BLaER1 treated with 17β-estradiol and CSF1 and Interleukin-3, amounts not matched to agents 10 nM and 100 nM (cell line): ENCODE data around the gene JAG2.
"Not testable (repeated sequence)": the region's sequence is repeated elsewhere in the genome, so short reads cannot be mapped to it uniquely, and the experiment has no call there.

Experiments
- H3K27ac ChIP-seq, 11 experiments: shearing (Covaris generic); formaldehyde crosslinking; 2 replicates each; pipeline ENCODE4 v1.8.1; 2022
- H3K27me3 ChIP-seq, 11 experiments: shearing (Covaris generic); formaldehyde crosslinking; 2 replicates each; pipeline ENCODE4 v1.8.1; 2022
- H3K36me3 ChIP-seq, 11 experiments: shearing (Covaris generic); formaldehyde crosslinking; 2 replicates each; pipeline ENCODE4 v1.8.1; 2022
- H3K4me1 ChIP-seq, 10 experiments: shearing (Covaris generic); formaldehyde crosslinking; 2 replicates each; pipeline ENCODE4 v1.8.1; 2022
- H3K4me2 ChIP-seq, 11 experiments: shearing (Covaris generic); formaldehyde crosslinking; 2 replicates each; pipeline ENCODE4 v1.8.1; 2022
- H3K4me3 ChIP-seq, 10 experiments: shearing (Covaris generic); formaldehyde crosslinking; 2 replicates each; pipeline ENCODE4 v1.8.1; 2022
- H3K9ac ChIP-seq, 11 experiments: shearing (Covaris generic); formaldehyde crosslinking; 2 replicates each; pipeline ENCODE4 v1.8.1; 2022
- H3K9me3 ChIP-seq, 11 experiments: shearing (Covaris generic); formaldehyde crosslinking; replicated peaks in 1 of 11; 2 replicates each; pipeline ENCODE4 v1.8.1; 2022
- H4K20me1 ChIP-seq, 11 experiments: shearing (Covaris generic); formaldehyde crosslinking; 2 replicates each; pipeline ENCODE4 v1.8.1; 2022
- Cebpa-rat ChIP-seq, 11 experiments: shearing (Covaris generic); IDR thresholded peaks; 2 replicates each; pipeline ENCODE4 v1.8.1; 2022

The JAG2 gene

DNA sequence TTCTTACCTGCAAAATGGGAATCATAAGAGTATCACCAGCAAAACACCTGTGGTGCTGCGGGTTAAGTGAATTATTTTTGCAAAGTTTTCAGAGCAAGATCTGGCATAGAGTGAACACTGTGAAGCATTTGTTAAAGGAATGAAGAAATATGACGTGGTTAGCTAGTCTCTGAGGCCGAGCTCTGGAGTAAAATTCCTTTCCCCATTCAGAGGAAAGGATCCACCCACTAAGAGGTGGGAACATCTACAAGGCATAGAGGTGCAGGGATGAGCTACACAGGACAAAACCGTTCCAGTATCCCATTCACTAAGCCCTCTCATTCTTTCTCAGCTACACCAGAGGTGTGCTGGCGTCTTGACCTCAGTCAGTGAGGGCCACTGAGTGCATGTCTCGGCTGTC, 48.5 kb downstream of the JAG2 start:
- Histone ChIP-seq H3K9me3 (peaks cover 24 to 31% (median 25%) of the 10 kb centered on the region in 11 experiments), H3K4me3 (no peak overlapping the region), H3K9ac (peak overlapping the region in 4 of 11 experiments; percentile 56 to 66 (median 60); a peak in 7 of 22 replicates), H3K4me1 (peaks cover 25 to 85% (median 75%) of the 10 kb centered on the region in 10 experiments), H4K20me1 (peaks cover 0 to 19% (median 0%) of the 10 kb centered on the region in 11 experiments; a peak in 1 of 22 replicates), H3K4me2 (peak overlapping the region in 9 of 11 experiments; percentile 70 to 92 (median 85); a peak in 17 of 22 replicates), H3K27me3 (no peaks in the 10 kb centered on the region; a peak in 1 of 22 replicates), H3K27ac (peak overlapping the region in 5 of 11 experiments; percentile 43 to 71 (median 50); a peak in 6 of 22 replicates), H3K36me3 (peaks cover 9 to 66% (median 21%) of the 10 kb centered on the region in 11 experiments; a peak in 21 of 22 replicates)
- TF ChIP-seq Cebpa-rat (IDR thresholded peaks at IDR 0.05) = no peak

DNA sequence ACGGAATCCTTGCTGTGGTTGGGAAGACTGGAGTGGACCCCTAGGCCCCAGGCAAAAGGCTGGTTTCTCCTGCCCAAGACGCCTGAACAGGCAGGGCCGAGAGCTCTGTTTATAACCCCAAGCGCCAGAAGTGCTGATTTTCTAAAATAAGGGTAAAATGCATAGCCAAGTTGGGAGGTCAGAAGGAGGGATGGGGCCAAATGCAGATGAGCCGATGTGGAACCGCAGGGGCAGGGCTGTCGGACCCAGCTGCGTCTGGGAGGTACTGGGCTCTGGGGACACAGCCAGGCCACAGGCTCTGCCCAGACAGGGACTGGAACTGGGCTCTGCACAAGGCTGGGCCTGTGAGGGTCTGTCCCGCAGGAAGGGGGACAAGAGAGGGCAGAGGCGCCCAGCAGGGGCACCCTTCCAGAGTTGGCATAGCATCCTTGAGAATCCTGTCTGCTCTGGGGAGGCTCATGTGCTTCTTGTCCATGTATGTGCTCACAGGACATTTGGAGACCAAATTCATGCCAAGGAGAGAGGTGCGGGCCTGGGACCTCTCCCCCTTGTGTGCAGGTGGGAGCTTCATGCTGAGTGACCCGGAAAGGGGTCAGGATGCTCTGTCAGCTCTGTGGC, 49.1 kb downstream of the JAG2 start:
- Histone ChIP-seq H4K20me1 (peaks cover 0 to 14% (median 0%) of the 10 kb centered on the region in 11 experiments; a peak in 1 of 22 replicates), H3K9me3 (peaks cover 24 to 34% (median 25%) of the 10 kb centered on the region in 11 experiments), H3K4me2 (peak overlapping the region; percentile 45 to 92 (median 84)), H3K9ac (peak overlapping the region in 6 of 11 experiments; percentile 23 to 66 (median 58); a peak in 11 of 22 replicates), H3K4me3 (peak overlapping the region in 3 of 10 experiments; percentile 5 to 32 (median 30); a peak in 3 of 20 replicates), H3K4me1 (peaks cover 20 to 85% (median 75%) of the 10 kb centered on the region in 10 experiments), H3K36me3 (peaks cover 9 to 69% (median 21%) of the 10 kb centered on the region in 11 experiments; a peak in 21 of 22 replicates), H3K27me3 (no peaks in the 10 kb centered on the region; a peak in 1 of 22 replicates), H3K27ac (peak overlapping the region in 7 of 11 experiments; percentile 7 to 71 (median 46); a peak in 12 of 22 replicates)
- TF ChIP-seq Cebpa-rat (IDR thresholded peaks at IDR 0.05) = no peak

DNA sequence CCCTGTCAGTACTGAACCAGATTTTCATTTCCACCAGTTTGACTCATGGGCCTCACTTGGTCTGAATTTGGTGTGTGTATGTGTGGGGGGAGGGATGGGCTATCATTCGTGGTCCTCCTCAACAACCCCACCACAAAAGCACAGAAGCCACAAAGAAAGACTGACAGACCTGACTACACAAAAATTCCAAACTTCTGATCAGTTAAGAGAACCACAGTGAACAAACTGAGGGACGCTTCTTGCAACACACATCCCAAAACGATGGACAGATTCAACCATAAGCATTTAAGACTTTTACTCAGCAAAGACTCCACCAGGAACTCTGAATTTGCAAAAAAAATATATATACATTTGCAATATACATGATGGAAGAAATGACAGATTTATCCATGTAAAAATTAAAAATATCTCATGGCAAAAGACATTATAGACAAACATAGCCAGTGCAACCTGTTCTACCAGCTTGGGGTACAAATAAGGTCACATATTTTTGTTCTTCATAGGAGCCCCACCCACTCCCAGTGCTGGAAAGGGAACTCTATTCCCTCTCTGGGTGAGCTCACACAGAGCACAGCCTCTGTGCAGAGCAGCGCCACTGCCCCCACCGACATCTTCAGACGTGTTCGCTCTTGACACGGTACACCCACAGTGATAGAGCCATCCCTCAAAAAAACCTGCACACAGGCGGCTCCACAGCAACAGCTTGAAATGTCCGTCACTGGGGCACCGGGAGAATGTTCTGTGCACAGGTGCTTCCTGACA, 49.7 kb downstream of the JAG2 start:
- Histone ChIP-seq H3K27me3 (no peaks in the 10 kb centered on the region), H3K4me1 (peaks cover 13 to 80% (median 69%) of the 10 kb centered on the region in 10 experiments), H3K9me3 (peaks cover 24 to 37% (median 27%) of the 10 kb centered on the region in 11 experiments), H3K27ac (peak overlapping the region in 6 of 11 experiments; percentile 37 to 71 (median 48); a peak in 12 of 22 replicates), H3K9ac (peak overlapping the region in 6 of 11 experiments; percentile 23 to 66 (median 58); a peak in 11 of 22 replicates), H3K4me3 (peak overlapping the region in 3 of 10 experiments; percentile 5 to 32 (median 30); a peak in 3 of 20 replicates), H3K4me2 (peak overlapping the region; percentile 45 to 92 (median 84)), H4K20me1 (0 out of 22 replicates have a peak, but pooled peaks cover 0 to 8% (median 0%) of the 10 kb centered on the region in 11 experiments), H3K36me3 (peaks cover 9 to 67% (median 21%) of the 10 kb centered on the region in 11 experiments; a peak in 21 of 22 replicates)
- TF ChIP-seq Cebpa-rat (IDR thresholded peaks at IDR 0.05) = no peak

DNA sequence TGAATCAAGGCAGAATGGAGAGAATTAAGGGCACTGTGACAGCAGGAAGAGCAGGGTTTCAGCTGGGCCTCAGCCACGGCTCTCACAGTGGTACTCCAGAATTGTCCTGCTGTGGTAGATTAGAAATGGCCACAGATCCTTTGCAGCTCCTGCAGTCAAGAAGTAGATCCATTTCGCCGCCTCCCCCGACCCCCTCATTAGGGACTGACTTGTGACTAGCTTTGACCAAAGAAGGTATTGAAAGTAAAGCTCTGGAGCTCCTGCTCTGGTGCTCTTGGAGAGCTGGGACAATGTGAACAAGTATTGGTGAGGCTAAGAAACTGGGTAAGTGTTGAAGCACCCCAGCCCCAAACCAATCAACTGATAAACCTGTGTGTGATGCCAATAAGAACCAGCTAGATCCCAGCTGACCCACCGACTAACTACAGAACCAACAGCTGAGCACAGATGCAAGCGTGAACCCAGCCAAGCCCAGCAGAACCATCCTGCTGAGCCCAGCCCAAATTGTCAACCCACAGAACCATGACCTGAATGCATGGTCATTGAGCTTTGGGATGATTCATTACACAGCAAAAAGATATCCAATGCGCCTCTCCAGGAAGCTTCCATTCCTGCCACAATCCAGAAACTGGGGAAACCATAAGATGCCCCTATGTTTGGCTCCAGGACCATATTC, 50.7 kb downstream of the JAG2 start:
- H3K9me3 ChIP-seq = peaks cover 23 to 39% (median 28%) of the 10 kb centered on the region in 11 experiments
- no peak overlapping the region for H3K4me3 ChIP-seq
- H3K27ac ChIP-seq = peak overlapping the region in 5 of 11 experiments; percentile 22 to 65 (median 43); a peak in 7 of 22 replicates
- H3K4me2 ChIP-seq = peak overlapping the region in 9 of 11 experiments; percentile 70 to 92 (median 85); a peak in 17 of 22 replicates
- H3K27me3 ChIP-seq = no peaks in the 10 kb centered on the region
- H3K4me1 ChIP-seq = peaks cover 12 to 74% (median 63%) of the 10 kb centered on the region in 10 experiments
- peaks cover 9 to 63% (median 21%) of the 10 kb centered on the region in 11 experiments; a peak in 21 of 22 replicates for H3K36me3 ChIP-seq
- no peak for TF ChIP-seq Cebpa-rat (IDR thresholded peaks at IDR 0.05)
- H3K9ac ChIP-seq = no peak overlapping the region
- 0 out of 22 replicates have a peak, but pooled peaks cover 0 to 8% (median 0%) of the 10 kb centered on the region in 11 experiments for H4K20me1 ChIP-seq

DNA sequence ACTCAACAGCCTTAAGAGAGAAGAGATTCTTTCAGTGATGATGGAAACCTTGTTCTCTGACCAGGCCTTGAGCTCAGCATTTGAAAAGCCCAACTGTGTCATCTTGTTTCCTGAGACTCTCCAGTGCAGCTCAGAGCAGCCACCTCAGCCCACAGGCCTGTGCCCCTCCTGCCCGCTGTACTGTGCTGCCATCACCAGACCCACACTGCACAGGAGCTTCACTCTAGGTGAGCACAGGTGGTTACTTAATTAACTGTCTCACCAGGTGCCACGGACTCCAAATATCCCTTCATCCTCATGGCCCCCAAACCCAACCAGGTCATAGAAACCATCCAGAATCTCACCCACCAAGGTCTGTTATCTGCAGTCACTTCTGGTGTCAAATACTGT, 51.3 kb downstream of the JAG2 start:
- H3K9ac ChIP-seq = no peak overlapping the region
- no peak for TF ChIP-seq Cebpa-rat (IDR thresholded peaks at IDR 0.05)
- 0 out of 22 replicates have a peak, but pooled peaks cover 0 to 8% (median 0%) of the 10 kb centered on the region in 11 experiments for H4K20me1 ChIP-seq

DNA sequence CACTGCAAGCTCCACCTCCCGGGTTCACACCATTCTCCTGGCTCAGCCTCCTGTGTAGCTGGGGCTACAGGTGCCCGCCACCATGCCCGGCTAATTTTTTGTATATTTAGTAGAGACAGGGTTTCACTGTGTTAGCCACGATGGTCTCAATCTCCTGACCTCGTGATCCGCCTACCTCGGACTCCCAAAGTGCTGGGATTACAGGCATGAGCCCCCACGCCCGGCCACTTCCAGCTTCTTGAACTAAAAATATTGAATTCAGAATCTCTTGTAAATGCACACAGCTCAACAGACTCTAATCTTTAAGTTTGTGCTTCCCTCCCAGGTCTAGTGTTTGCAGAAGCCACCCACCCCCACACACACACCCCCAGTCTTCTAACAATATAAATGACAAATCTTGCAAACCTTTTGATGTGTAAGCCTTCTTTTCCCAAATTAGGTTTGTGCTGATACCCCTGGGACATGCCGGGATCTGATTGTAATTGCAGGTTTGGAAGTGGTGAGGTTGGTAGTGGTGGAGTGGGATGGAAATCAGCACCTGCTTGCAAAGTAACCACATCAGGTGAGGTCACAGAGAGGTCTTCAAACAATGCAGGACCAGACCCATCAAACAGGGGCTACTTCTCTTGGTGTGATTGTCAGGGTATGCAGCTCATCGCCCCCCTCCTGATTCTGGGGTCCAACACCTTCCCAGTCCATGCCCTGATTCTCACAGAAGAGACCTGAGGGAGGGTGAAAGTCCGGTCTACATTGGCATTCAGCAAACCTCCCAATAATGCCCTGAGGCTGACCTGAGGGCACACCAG, 51.9 kb downstream of the JAG2 start:
- Histone ChIP-seq H3K4me2 (peak overlapping the region in 7 of 11 experiments; percentile 10 to 92 (median 85); a peak in 10 of 22 replicates), H3K4me3 (no peak overlapping the region), H3K27ac (no peak overlapping the region), H3K9ac (no peak overlapping the region), H3K36me3 (peaks cover 8 to 51% (median 13%) of the 10 kb centered on the region in 11 experiments; a peak in 21 of 22 replicates), H4K20me1 (0 out of 22 replicates have a peak, but pooled peaks cover 0 to 8% (median 0%) of the 10 kb centered on the region in 11 experiments), H3K27me3 (no peaks in the 10 kb centered on the region), H3K4me1 (peaks cover 12 to 73% (median 63%) of the 10 kb centered on the region in 10 experiments), H3K9me3 (peaks cover 11 to 27% (median 17%) of the 10 kb centered on the region in 11 experiments)
- no peak for TF ChIP-seq Cebpa-rat (IDR thresholded peaks at IDR 0.05)

More for the DNA sequence above, 51.3 kb downstream of the JAG2 start:
- no peaks in the 10 kb centered on the region for H3K27me3 ChIP-seq
- H3K9me3 ChIP-seq = peaks cover 17 to 33% (median 23%) of the 10 kb centered on the region in 11 experiments
- peaks cover 9 to 57% (median 19%) of the 10 kb centered on the region in 11 experiments; a peak in 21 of 22 replicates for H3K36me3 ChIP-seq
- H3K4me1 ChIP-seq = peaks cover 12 to 74% (median 63%) of the 10 kb centered on the region in 10 experiments
- H3K4me2 ChIP-seq = peak overlapping the region in 7 of 11 experiments; percentile 10 to 92 (median 85); a peak in 10 of 22 replicates
- no peak overlapping the region for H3K4me3 ChIP-seq
- no peak overlapping the region for H3K27ac ChIP-seq

DNA sequence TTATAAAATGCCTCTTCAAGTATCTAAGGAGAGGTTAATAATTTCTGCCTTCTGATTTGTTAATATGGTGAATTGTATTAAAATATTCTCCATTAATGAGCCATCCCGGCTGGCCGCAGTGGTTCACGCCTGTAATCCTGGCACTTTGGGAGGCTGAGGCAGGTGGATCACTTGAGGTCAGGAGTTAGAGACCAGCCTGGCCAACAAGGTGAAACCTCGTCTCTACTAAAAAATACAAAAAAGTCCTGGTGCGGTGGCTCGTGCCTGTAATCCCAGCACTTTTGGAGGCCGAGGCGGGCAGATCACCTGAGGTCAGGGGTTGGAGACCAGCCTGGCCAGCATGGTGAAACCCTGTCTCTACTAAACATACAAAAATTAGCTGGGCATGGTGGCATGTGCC, 59.3 kb downstream of the JAG2 start:
- H3K27ac ChIP-seq, H3K4me1 ChIP-seq, H3K9ac ChIP-seq, H4K20me1 ChIP-seq, H3K27me3 ChIP-seq, H3K4me3 ChIP-seq, H3K4me2 ChIP-seq: not testable (repeated sequence)
- H3K36me3 ChIP-seq = peaks cover 0 to 19% (median 0%) of the 10 kb centered on the region in 11 experiments; a peak in 8 of 22 replicates
- peaks cover 0 to 22% (median 12%) of the 10 kb centered on the region in 11 experiments; a peak in 17 of 22 replicates for H3K9me3 ChIP-seq
